OCI-LY1 (cell line): ENCODE measurements around the gene MRTFB.
"Not testable (repeated sequence)": the region's sequence is repeated elsewhere in the genome, so short reads cannot be mapped to it uniquely, and the experiment has no call there.

Experiments used
- H2AFZ ChIP-seq: fragments of 200-600 bp; sonication (generic), shearing (Covaris generic); 2 replicates; pipeline ENCODE4 v1.6.0; 2014; ENCODE audit warnings: antibody characterized with exemption, mild to moderate bottlenecking, low read length
- H3F3A ChIP-seq: fragments of 200-600 bp; sonication (generic), shearing (Covaris generic); 2 replicates; pipeline ENCODE4 v1.6.0; 2014; ENCODE audit warnings: mild to moderate bottlenecking, antibody characterized with exemption, low read length, moderate library complexity; ENCODE audit not compliant: insufficient read depth
- H3K27ac ChIP-seq: fragments of 200-600 bp; sonication (generic); 2 replicates; pipeline ENCODE4 v1.5.1; 2014; ENCODE audit warnings: low read length, mixed run types, mild to moderate bottlenecking, low read depth; ENCODE audit not compliant: poor library complexity, severe bottlenecking
- H3K27me3 ChIP-seq: fragments of 200-600 bp; sonication (generic); 2 replicates; pipeline ENCODE4 v1.6.0; 2014; ENCODE audit warnings: antibody characterized with exemption, mild to moderate bottlenecking, low read length, moderate library complexity; ENCODE audit not compliant: insufficient read depth
- H3K36me3 ChIP-seq: fragments of 200-600 bp; sonication (generic); 2 replicates; pipeline ENCODE4 v1.6.1; 2014; ENCODE audit warnings: mild to moderate bottlenecking, antibody characterized with exemption, low read length, moderate library complexity, mixed read lengths; ENCODE audit not compliant: insufficient read depth
- H3K4me1 ChIP-seq: fragments of 200-600 bp; sonication (generic); 2 replicates; pipeline ENCODE4 v1.5.1; 2014; ENCODE audit warnings: mild to moderate bottlenecking, low read length, moderate library complexity; ENCODE audit not compliant: insufficient read depth, severe bottlenecking
- H3K4me2 ChIP-seq: fragments of 200-600 bp; sonication (generic), shearing (Covaris generic); 2 replicates; pipeline ENCODE4 v1.6.1; 2014; ENCODE audit warnings: low read length
- H3K4me3 ChIP-seq: fragments of 200-600 bp; sonication (generic); 2 replicates; pipeline ENCODE4 v1.5.1; 2014; ENCODE audit warnings: low read length, low read depth, mild to moderate bottlenecking, mixed read lengths; ENCODE audit not compliant: poor library complexity, severe bottlenecking
- H3K79me2 ChIP-seq: fragments of 200-600 bp; shearing (Covaris generic); 2 replicates; pipeline ENCODE4 v1.6.1; 2016; ENCODE audit warnings: mixed run types, low read length, mixed read lengths; ENCODE audit not compliant: insufficient read depth
- H3K9ac ChIP-seq: fragments of 200-600 bp; sonication (generic), shearing (Covaris generic); 2 replicates; pipeline ENCODE4 v1.6.1; 2014; ENCODE audit warnings: mild to moderate bottlenecking, low read length, mixed read lengths
- H3K9me2 ChIP-seq: fragments of 200-600 bp; sonication (generic), shearing (Covaris generic); 2 replicates; pipeline ENCODE4 v1.6.1; 2014; ENCODE audit warnings: low read depth, mild to moderate bottlenecking, low read length, mixed read lengths
- H3K9me3 ChIP-seq: fragments of 200-600 bp; shearing (Covaris generic); 2 replicates; pipeline ENCODE4 v1.6.1; 2014; ENCODE audit warnings: low read length, mixed read lengths
- H4K20me1 ChIP-seq: fragments of 200-600 bp; sonication (generic), shearing (Covaris generic); 2 replicates; pipeline ENCODE4 v1.6.0; 2016; ENCODE audit warnings: mild to moderate bottlenecking, low read length; ENCODE audit not compliant: insufficient read depth
- EZH2 ChIP-seq: fragments of 200-600 bp; sonication (generic), shearing (Covaris generic); IDR thresholded peaks from 2 replicates; pipeline ENCODE4 v1.8.0; 2017; ENCODE audit warnings: borderline replicate concordance, mixed run types, mild to moderate bottlenecking, antibody characterized with exemption, low read length, moderate library complexity, mixed read lengths
- TF ChIP-seq, protein P1 (sequence below): fragments of 200-600 bp; sonication (generic), shearing (Covaris generic); IDR thresholded peaks from 2 replicates; pipeline ENCODE4 v1.5.1; 2017; ENCODE audit warnings: mild to moderate bottlenecking, antibody characterized with exemption, low read length, moderate library complexity, mixed read lengths

The MRTFB gene

DNA sequence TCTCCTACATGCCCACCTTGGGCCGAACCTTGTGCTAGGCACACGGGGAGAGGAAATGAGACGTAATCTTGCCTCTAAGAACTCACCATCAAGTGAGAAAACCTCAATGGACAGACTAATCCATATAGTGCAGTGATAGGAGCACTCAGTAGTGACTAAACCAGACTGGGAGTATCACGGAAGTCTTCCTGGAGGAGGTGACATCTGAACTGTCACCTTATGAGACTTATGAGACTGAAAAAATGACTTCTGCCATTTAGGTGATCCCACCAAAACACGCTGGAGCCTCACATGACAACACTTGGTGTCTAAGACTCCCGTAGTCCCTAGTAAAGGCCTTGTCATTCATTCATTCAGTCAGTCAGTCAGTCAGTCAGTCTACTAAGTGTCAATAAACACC, 27.3 kb upstream of the MRTFB start:
- no peaks in the 10 kb centered on the region for H3K9me3 ChIP-seq

DNA sequence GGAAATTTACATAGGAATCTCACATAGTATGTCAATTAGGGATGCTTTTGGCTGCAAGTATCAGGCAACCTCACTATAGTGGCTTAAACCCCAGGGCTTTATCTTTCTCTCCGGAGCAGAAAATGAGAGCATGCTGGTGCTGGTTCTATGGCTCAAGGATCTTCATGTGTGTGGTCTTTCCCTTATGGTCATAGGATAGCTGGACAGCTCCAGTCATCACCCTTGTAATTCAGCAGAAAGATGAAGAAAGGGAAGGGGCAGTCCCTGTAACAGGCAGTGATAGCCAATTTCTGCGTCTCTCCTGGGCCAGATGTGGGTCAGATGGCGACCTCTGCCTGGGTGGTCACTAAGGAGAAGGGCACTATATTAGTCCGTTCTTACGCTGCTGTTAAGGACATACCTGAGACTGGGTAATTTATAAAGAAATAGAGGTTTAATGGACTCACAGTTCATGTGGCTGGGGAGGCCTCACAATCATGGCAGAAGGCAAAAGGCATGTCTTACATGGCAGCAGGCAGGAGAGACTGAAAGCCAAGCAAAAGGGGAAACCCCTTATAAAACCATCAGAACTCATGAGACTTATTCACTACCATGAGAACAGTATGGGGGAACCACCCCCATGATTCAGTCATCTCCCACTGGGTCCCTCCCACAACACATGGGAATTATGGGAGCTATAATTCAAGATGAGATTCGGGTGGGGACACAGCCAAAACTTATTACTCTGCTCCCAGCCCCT, 23.8 kb upstream of the MRTFB start:
- not testable (repeated sequence) for H2AFZ ChIP-seq, H3K27ac ChIP-seq, H3K9me3 ChIP-seq, H3K4me3 ChIP-seq, H4K20me1 ChIP-seq, H3K9me2 ChIP-seq, H3K79me2 ChIP-seq, H3K4me2 ChIP-seq, H3F3A ChIP-seq, H3K9ac ChIP-seq, H3K4me1 ChIP-seq, H3K36me3 ChIP-seq, H3K27me3 ChIP-seq

More for the DNA sequence above, 27.3 kb upstream of the MRTFB start:
- no peaks in the 10 kb centered on the region for H3K36me3 ChIP-seq
- no peak overlapping the region for H3K4me2 ChIP-seq
- H3K9ac ChIP-seq = no peak overlapping the region
- H3K4me3 ChIP-seq = no peak overlapping the region
- no peaks in the 10 kb centered on the region for H3K4me1 ChIP-seq
- H3K79me2 ChIP-seq = no peaks in the 10 kb centered on the region
- H4K20me1 ChIP-seq = no peaks in the 10 kb centered on the region
- no peaks in the 10 kb centered on the region for H3K9me2 ChIP-seq
- no peak overlapping the region for H3K27ac ChIP-seq
- H3K27me3 ChIP-seq = peaks cover 3% of the 10 kb centered on the region; the same call in 1 of the 2 replicates
- H2AFZ ChIP-seq = no peak overlapping the region
- no peak for TF ChIP-seq EZH2
- TF ChIP-seq, protein P1, sequence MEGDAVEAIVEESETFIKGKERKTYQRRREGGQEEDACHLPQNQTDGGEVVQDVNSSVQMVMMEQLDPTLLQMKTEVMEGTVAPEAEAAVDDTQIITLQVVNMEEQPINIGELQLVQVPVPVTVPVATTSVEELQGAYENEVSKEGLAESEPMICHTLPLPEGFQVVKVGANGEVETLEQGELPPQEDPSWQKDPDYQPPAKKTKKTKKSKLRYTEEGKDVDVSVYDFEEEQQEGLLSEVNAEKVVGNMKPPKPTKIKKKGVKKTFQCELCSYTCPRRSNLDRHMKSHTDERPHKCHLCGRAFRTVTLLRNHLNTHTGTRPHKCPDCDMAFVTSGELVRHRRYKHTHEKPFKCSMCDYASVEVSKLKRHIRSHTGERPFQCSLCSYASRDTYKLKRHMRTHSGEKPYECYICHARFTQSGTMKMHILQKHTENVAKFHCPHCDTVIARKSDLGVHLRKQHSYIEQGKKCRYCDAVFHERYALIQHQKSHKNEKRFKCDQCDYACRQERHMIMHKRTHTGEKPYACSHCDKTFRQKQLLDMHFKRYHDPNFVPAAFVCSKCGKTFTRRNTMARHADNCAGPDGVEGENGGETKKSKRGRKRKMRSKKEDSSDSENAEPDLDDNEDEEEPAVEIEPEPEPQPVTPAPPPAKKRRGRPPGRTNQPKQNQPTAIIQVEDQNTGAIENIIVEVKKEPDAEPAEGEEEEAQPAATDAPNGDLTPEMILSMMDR = no peak
- no peaks in the 10 kb centered on the region for H3F3A ChIP-seq

DNA sequence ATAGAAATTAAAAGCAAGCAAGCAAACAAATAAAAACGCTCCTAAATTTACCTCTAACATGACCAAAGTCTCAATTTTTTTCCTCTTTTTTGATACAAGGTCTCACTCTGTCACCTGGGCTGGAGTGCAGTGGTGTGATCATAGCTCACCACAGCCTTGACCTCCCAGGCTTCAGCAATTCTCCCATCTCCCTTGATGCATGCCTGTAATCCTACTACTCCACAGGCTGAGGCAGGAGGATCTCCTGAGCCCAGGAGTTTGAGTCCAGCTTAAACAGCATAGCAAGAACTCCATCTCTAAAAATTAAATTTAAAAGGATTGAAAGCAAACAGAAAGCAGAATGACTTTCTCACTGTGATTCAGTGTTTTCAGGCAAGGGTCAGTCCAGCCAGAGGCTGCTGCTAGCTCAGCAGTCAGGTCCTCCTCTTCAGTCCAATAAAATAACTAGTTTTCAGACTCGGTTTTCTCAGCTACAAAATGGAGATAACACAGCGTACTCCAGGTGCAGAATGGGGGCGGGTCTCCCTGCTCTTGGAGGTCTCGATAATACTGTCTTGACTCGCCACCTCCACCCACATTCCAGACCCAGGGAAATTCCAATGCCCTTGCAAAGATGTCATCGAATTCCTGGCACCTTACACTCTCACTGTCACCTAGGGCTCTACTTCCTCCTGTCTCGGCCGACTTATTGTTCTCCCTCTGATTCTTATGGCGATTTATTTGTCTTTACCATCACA, 20.7 kb upstream of the MRTFB start:
- Histone ChIP-seq H3K9me3 (no peaks in the 10 kb centered on the region), H3K27me3 (no peaks in the 10 kb centered on the region), H3K36me3 (no peaks in the 10 kb centered on the region), H3K79me2 (no peaks in the 10 kb centered on the region), H2AFZ (no peak overlapping the region), H3K4me1 (no peaks in the 10 kb centered on the region), H4K20me1 (no peaks in the 10 kb centered on the region), H3K27ac (no peak overlapping the region), H3K9me2 (no peaks in the 10 kb centered on the region), H3K4me3 (no peak overlapping the region), H3F3A (no peaks in the 10 kb centered on the region), H3K4me2 (no peak overlapping the region), H3K9ac (no peak overlapping the region)
- no peak for TF ChIP-seq EZH2
- TF ChIP-seq, protein P1 = no peak
